HEK293 (cell line): ENCODE data around the gene ACTA2.
A peak's percentile ranks its signal among the peaks of the same experiment; 100 is the strongest.

Experiments used
- EGR2 ChIP-seq: fragments of 450-650 bp; formaldehyde crosslinking; IDR thresholded peaks from 2 replicates; pipeline ENCODE4 v1.5.1; 2016; ENCODE audit warnings: low read depth, missing biosample characterization, missing genetic modification characterization
- GFI1B ChIP-seq: fragments of 450-650 bp; formaldehyde crosslinking; IDR thresholded peaks from 2 replicates; pipeline ENCODE4 v1.5.1; 2016; ENCODE audit warnings: missing biosample characterization, missing genetic modification characterization
- GLIS1 ChIP-seq: fragments of 450-650 bp; formaldehyde crosslinking; IDR thresholded peaks from 2 replicates; pipeline ENCODE4 v1.5.1; 2016; ENCODE audit warnings: missing biosample characterization, missing genetic modification characterization
- HIC1 ChIP-seq: fragments of 450-650 bp; formaldehyde crosslinking; IDR thresholded peaks from 2 replicates; pipeline ENCODE4 v1.5.1; 2016; ENCODE audit warnings: missing biosample characterization, missing genetic modification characterization
- HOXD13 ChIP-seq: sonication (generic); formaldehyde crosslinking; IDR thresholded peaks from 2 replicates; pipeline ENCODE4 v1.8.0; 2022; ENCODE audit warnings: missing genetic modification reagents, borderline replicate concordance
- MYNN ChIP-seq: fragments of 450-650 bp; formaldehyde crosslinking; IDR thresholded peaks from 2 replicates; pipeline ENCODE4 v1.5.1; 2016; ENCODE audit warnings: missing biosample characterization, missing genetic modification characterization, borderline replicate concordance
- OSR2 ChIP-seq: fragments of 450-650 bp; formaldehyde crosslinking; IDR thresholded peaks from 2 replicates; pipeline ENCODE4 v1.5.1; 2016; ENCODE audit warnings: missing biosample characterization, missing genetic modification characterization
- PRDM6 ChIP-seq: fragments of 450-650 bp; formaldehyde crosslinking; IDR thresholded peaks from 2 replicates; pipeline ENCODE4 v1.5.1; 2017; ENCODE audit warnings: missing biosample characterization, missing genetic modification characterization
- SCRT2 ChIP-seq: fragments of 450-650 bp; formaldehyde crosslinking; IDR thresholded peaks from 2 replicates; pipeline ENCODE4 v1.5.1; 2016; ENCODE audit warnings: missing biosample characterization, missing genetic modification characterization
- ZBTB10 ChIP-seq: fragments of 450-650 bp; formaldehyde crosslinking; IDR thresholded peaks from 2 replicates; pipeline ENCODE4 v1.5.1; 2016; ENCODE audit warnings: missing biosample characterization, missing genetic modification characterization
- ZBTB21 ChIP-seq: fragments of 450-650 bp; formaldehyde crosslinking; IDR thresholded peaks from 2 replicates; pipeline ENCODE4 v1.5.1; 2017; ENCODE audit warnings: missing biosample characterization, missing genetic modification characterization
- ZFP41 ChIP-seq: fragments of 450-650 bp; formaldehyde crosslinking; IDR thresholded peaks from 2 replicates; pipeline ENCODE4 v1.5.1; 2016; ENCODE audit warnings: missing biosample characterization, missing genetic modification characterization, borderline replicate concordance
- ZNF10 ChIP-seq: fragments of 450-650 bp; formaldehyde crosslinking; IDR thresholded peaks from 2 replicates; pipeline ENCODE4 v1.5.1; 2017; ENCODE audit warnings: missing biosample characterization, missing genetic modification characterization
- ZNF146 ChIP-seq: fragments of 450-650 bp; formaldehyde crosslinking; IDR thresholded peaks from 2 replicates; pipeline ENCODE4 v1.5.1; 2016; ENCODE audit warnings: missing biosample characterization, missing genetic modification characterization
- ZNF16 ChIP-seq: fragments of 450-650 bp; formaldehyde crosslinking; IDR thresholded peaks from 2 replicates; pipeline ENCODE4 v1.5.1; 2016; ENCODE audit warnings: low read depth, missing biosample characterization, missing genetic modification characterization
- ZNF2 ChIP-seq: fragments of 450-650 bp; formaldehyde crosslinking; IDR thresholded peaks from 2 replicates; pipeline ENCODE4 v1.5.1; 2016; ENCODE audit warnings: missing biosample characterization, missing genetic modification characterization
- ZNF488 ChIP-seq: fragments of 450-650 bp; formaldehyde crosslinking; IDR thresholded peaks from 2 replicates; pipeline ENCODE4 v1.5.1; 2016; ENCODE audit warnings: missing biosample characterization, missing genetic modification characterization
- ZNF529 ChIP-seq: fragments of 450-650 bp; formaldehyde crosslinking; IDR thresholded peaks from 2 replicates; pipeline ENCODE4 v1.5.1; 2017; ENCODE audit warnings: missing genetic modification characterization, missing biosample characterization; ENCODE audit not compliant: insufficient replicate concordance
- ZNF555 ChIP-seq: fragments of 450-650 bp; formaldehyde crosslinking; conservative IDR thresholded peaks from 2 replicates; pipeline ENCODE4 v1.5.1; 2017; ENCODE audit warnings: missing biosample characterization, mild to moderate bottlenecking, missing genetic modification characterization, inconsistent platforms
- ZNF571 ChIP-seq: fragments of 450-650 bp; formaldehyde crosslinking; IDR thresholded peaks from 2 replicates; pipeline ENCODE4 v1.5.0; 2017; ENCODE audit warnings: missing biosample characterization, missing genetic modification characterization
- ZNF596 ChIP-seq: fragments of 450-650 bp; IDR thresholded peaks from 2 replicates; pipeline ENCODE4 v1.5.0; 2018; ENCODE audit warnings: missing biosample characterization, mild to moderate bottlenecking, missing genetic modification characterization, moderate library complexity
- ZNF610 ChIP-seq: fragments of 450-650 bp; formaldehyde crosslinking; IDR thresholded peaks from 2 replicates; pipeline ENCODE4 v1.5.1; 2016; ENCODE audit warnings: missing biosample characterization, missing genetic modification characterization, borderline replicate concordance
- ZNF621 ChIP-seq: fragments of 450-650 bp; formaldehyde crosslinking; IDR thresholded peaks from 2 replicates; pipeline ENCODE4 v1.5.1; 2017; ENCODE audit warnings: missing biosample characterization, missing genetic modification characterization
- ZNF660 ChIP-seq: fragments of 450-650 bp; IDR thresholded peaks from 2 replicates; pipeline ENCODE4 v1.5.1; 2018; ENCODE audit warnings: missing biosample characterization, mild to moderate bottlenecking, missing genetic modification characterization
- ZNF785 ChIP-seq: fragments of 450-650 bp; formaldehyde crosslinking; IDR thresholded peaks from 2 replicates; pipeline ENCODE4 v1.5.1; 2016; ENCODE audit warnings: missing biosample characterization, missing genetic modification characterization
- ZNF837 ChIP-seq: fragments of 450-650 bp; formaldehyde crosslinking; IDR thresholded peaks from 2 replicates; pipeline ENCODE4 v1.5.1; 2016; ENCODE audit warnings: missing biosample characterization, missing genetic modification characterization
- TF ChIP-seq, protein P1 (sequence below): fragments of 450-650 bp; formaldehyde crosslinking; IDR thresholded peaks from 2 replicates; pipeline ENCODE4 v1.5.1; 2016; ENCODE audit warnings: missing biosample characterization, missing genetic modification characterization
- TF ChIP-seq, protein P2 (sequence below): fragments of 450-650 bp; formaldehyde crosslinking; IDR thresholded peaks from 2 replicates; pipeline ENCODE4 v1.5.1; 2016; ENCODE audit warnings: missing biosample characterization, missing genetic modification characterization

Gene ACTA2

GRCh38 chr10:88991161-88991898 is 38.8 kb upstream of the ACTA2 start (continued):
- no peak for TF ChIP-seq ZNF529 (tag by site-specific recombination)
- no peak for TF ChIP-seq GFI1B
- no peak for TF ChIP-seq SCRT2 (tag by site-specific recombination)
- TF ChIP-seq ZNF571 (tag by site-specific recombination): no peak
- no peak for TF ChIP-seq ZNF596
- TF ChIP-seq, protein P1, sequence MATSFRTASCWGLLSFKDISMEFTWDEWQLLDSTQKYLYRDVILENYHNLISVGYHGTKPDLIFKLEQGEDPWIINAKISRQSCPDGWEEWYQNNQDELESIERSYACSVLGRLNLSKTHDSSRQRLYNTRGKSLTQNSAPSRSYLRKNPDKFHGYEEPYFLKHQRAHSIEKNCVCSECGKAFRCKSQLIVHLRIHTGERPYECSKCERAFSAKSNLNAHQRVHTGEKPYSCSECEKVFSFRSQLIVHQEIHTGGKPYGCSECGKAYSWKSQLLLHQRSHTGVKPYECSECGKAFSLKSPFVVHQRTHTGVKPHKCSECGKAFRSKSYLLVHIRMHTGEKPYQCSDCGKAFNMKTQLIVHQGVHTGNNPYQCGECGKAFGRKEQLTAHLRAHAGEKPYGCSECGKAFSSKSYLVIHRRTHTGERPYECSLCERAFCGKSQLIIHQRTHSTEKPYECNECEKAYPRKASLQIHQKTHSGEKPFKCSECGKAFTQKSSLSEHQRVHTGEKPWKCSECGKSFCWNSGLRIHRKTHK (tag by site-specific recombination): no peak
- TF ChIP-seq GLIS1 (tag by site-specific recombination): peak; percentile 64; the same call in 1 of the 2 replicates
- no peak for TF ChIP-seq ZNF16 (tag by site-specific recombination)
- TF ChIP-seq, protein P2, sequence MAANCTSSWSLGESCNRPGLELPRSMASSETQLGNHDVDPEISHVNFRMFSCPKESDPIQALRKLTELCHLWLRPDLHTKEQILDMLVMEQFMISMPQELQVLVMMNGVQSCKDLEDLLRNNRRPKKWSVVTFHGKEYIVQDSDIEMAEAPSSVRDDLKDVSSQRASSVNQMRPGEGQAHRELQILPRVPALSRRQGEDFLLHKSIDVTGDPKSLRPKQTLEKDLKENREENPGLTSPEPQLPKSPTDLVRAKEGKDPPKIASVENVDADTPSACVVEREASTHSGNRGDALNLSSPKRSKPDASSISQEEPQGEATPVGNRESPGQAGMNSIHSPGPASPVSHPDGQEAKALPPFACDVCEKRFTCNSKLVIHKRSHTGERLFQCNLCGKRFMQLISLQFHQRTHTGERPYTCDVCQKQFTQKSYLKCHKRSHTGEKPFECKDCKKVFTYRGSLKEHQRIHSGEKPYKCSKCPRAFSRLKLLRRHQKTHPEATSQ (tag by site-specific recombination): no peak
- TF ChIP-seq ZNF10 (tag by site-specific recombination): no peak
- TF ChIP-seq EGR2 (tag by site-specific recombination): peak; percentile 82; the same call in 1 of the 2 replicates
- TF ChIP-seq ZNF146: no peak
- TF ChIP-seq ZFP41 (tag by site-specific recombination): no peak
- peak; percentile 66; the same call in 1 of the 2 replicates for TF ChIP-seq ZNF660 (tag by site-specific recombination)
- TF ChIP-seq HOXD13 (CRISPR knock-in tag): no peak
- TF ChIP-seq ZBTB10 (tag by site-specific recombination): no peak; the same call in 1 of the 2 replicates
- 0 out of 2 replicates have a peak, but pooled peaks have one; percentile 43 for TF ChIP-seq ZNF785
- no peak for TF ChIP-seq MYNN (tag by site-specific recombination)
- no peak for TF ChIP-seq ZNF837 (tag by site-specific recombination)
- TF ChIP-seq ZBTB21 (tag by site-specific recombination): no peak
- no peak for TF ChIP-seq ZNF621 (tag by site-specific recombination)
- TF ChIP-seq HIC1 (tag by site-specific recombination): no peak
- TF ChIP-seq ZNF2 (tag by site-specific recombination): no peak
- TF ChIP-seq OSR2 (tag by site-specific recombination): no peak
- TF ChIP-seq PRDM6: no peak
- TF ChIP-seq ZNF610 (tag by site-specific recombination): peak; percentile 61; the same call in 1 of the 2 replicates
- no peak for TF ChIP-seq ZNF555 (tag by site-specific recombination)
- no peak for TF ChIP-seq ZNF488
